AG10803 (cell line): ENCODE measurements around the gene IKZF3.

Source experiments
- DNase-seq: peaks from one replicate; pipeline ENCODE4 v3.0.0; 2010; ENCODE audit warnings: low read depth
- H3K4me3 ChIP-seq: 2 replicates; pipeline ENCODE4 v1.5.1; 2011; ENCODE audit warnings: mild to moderate bottlenecking, low read length, control low read depth
- CTCF ChIP-seq: conservative IDR thresholded peaks from 2 replicates; pipeline ENCODE4 v1.5.1; 2011; ENCODE audit warnings: mild to moderate bottlenecking, low read length, control low read depth, inconsistent platforms

IKZF3 gene

GRCh38 chr17:39754958-39755553 lies 109.1 kb downstream of the IKZF3 start:
- H3K4me3 ChIP-seq: peak overlapping the region; percentile 75
- no peak for DNase-seq
- TF ChIP-seq CTCF: no peak

GRCh38 chr17:39754161-39754957 lies 109.8 kb downstream of the IKZF3 start:
- DNase-seq: peak; percentile 90
- peak; percentile 54 for TF ChIP-seq CTCF
- H3K4me3 ChIP-seq: peak overlapping the region; percentile 75

- DNase-seq: no peak
- no peak for TF ChIP-seq CTCF
- H3K4me3 ChIP-seq: peak overlapping the region; percentile 75
These were observed 110.5 kb downstream of the IKZF3 start for GRCh38 chr17:39753514-39754160.

- DNase-seq: no peak
- no peak for TF ChIP-seq CTCF
- no peak overlapping the region for H3K4me3 ChIP-seq
These were observed 111.8 kb downstream of the IKZF3 start for GRCh38 chr17:39752241-39752881.

GRCh38 chr17:39751637-39752036 lies 112.5 kb downstream of the IKZF3 start:
- TF ChIP-seq CTCF: no peak
- DNase-seq: no peak
- H3K4me3 ChIP-seq: no peak overlapping the region

GRCh38 chr17:39751016-39751543 lies 113.0 kb downstream of the IKZF3 start:
- no peak overlapping the region for H3K4me3 ChIP-seq
- TF ChIP-seq CTCF: no peak
- no peak for DNase-seq
